Endothelial cell of umbilical vein (primary cell): ENCODE measurements around the gene SNAI3. TPM values are rescaled to one million over a fixed set of nuclear protein-coding genes. Genes with fewer than 3 reads are reported as not detected.

Experiments used
- BruUV-seq: library from RNA; stranded (reverse); fragments of 400-500 nt; replicated peaks from 2 replicates; lab custom pipeline; 2021; lab: Mats Ljungman, UMichigan
- CTCF ChIA-PET: fragments of 300-600, 350-600 bp; sonication (Branson Sonifier 250); formaldehyde crosslinking; loops from one replicate; lab custom pipeline; 2021; ENCODE audit warnings: antibody characterized with exemption, inconsistent platforms; lab: Charles Lee
- POLR2A ChIA-PET: fragments of 300-600, 350-600 bp; sonication (Branson Sonifier 250); formaldehyde crosslinking; loops from one replicate; lab custom pipeline; 2021; ENCODE audit warnings: antibody characterized with exemption, inconsistent platforms; lab: Charles Lee
- DNase-seq: peaks from one replicate; pipeline ENCODE4 v3.0.0-alpha.2; 2011; ENCODE audit warnings: low read depth, low spot score
- FAIRE-seq: peaks from 2 replicates; lab custom pipeline; 2011; peaks lifted over from hg19 to GRCh38; lab: Jason Lieb, UNC
- H2AFZ ChIP-seq: 2 replicates; pipeline ENCODE4 v1.6.0; 2012; ENCODE audit warnings: low read depth, low read length, control low read depth, inconsistent platforms
- H3K27ac ChIP-seq: 2 replicates; pipeline ENCODE4 v1.5.1; 2011; ENCODE audit warnings: low read depth, mild to moderate bottlenecking, control low read depth, low read length, moderate library complexity; ENCODE audit not compliant: insufficient read depth
- H3K27me3 ChIP-seq, 2 experiments: 2 replicates each; pipeline versions ENCODE4 v1.6.0 to v1.6.1; 2011; ENCODE audit warnings: low read length in 2 of 2, mixed read lengths in 1 of 2; ENCODE audit not compliant: control insufficient read depth in 2 of 2, insufficient read depth in 2 of 2
- H3K36me3 ChIP-seq, 2 experiments: 2 replicates in 1 of 2; 3 replicates in 1 of 2; pipeline ENCODE4 v1.5.1; 2011; ENCODE audit warnings: low read length in 2 of 2, mild to moderate bottlenecking in 1 of 2, moderate library complexity in 1 of 2; ENCODE audit not compliant: control insufficient read depth in 2 of 2, insufficient read depth in 2 of 2; ENCODE audit errors: extremely low read depth in 1 of 2
- H3K4me1 ChIP-seq: 3 replicates; pipeline ENCODE4 v1.5.1; 2011; ENCODE audit warnings: mild to moderate bottlenecking, low read length; ENCODE audit not compliant: control insufficient read depth, insufficient read depth; ENCODE audit errors: extremely low read depth
- H3K4me2 ChIP-seq: 2 replicates; pipeline ENCODE4 v1.6.1; 2011; ENCODE audit warnings: low read length, control low read depth, mixed read lengths; ENCODE audit not compliant: insufficient read depth
- H3K4me3 ChIP-seq, 3 experiments: fragments of 200-600 bp in 1 of 3; sonication (generic), shearing (Covaris generic) in 1 of 3; replicated peaks in 1 of 3; 2 replicates each; pipeline ENCODE4 v1.5.1; 2011 to 2016; ENCODE audit warnings: control low read depth in 3 of 3, low read length in 3 of 3, mild to moderate bottlenecking in 2 of 3, inconsistent platforms in 1 of 3, low read depth in 1 of 3, moderate library complexity in 1 of 3; ENCODE audit not compliant: insufficient read depth in 1 of 3
- H3K79me2 ChIP-seq: 2 replicates; pipeline ENCODE4 v1.6.0; 2012; ENCODE audit warnings: low read length, inconsistent platforms; ENCODE audit not compliant: control insufficient read depth, insufficient read depth
- H3K9ac ChIP-seq: replicated peaks from 2 replicates; pipeline ENCODE3; 2011; ENCODE audit warnings: low read length, control low read depth; ENCODE audit not compliant: insufficient read depth; ENCODE audit errors: extremely low read depth
- H3K9me1 ChIP-seq: replicated peaks from 3 replicates; pipeline ENCODE4 v1.6.0; 2011; ENCODE audit warnings: mild to moderate bottlenecking, low read length; ENCODE audit not compliant: control insufficient read depth, insufficient read depth; ENCODE audit errors: extremely low read depth
- H3K9me3 ChIP-seq: replicated peaks from 2 replicates; pipeline ENCODE4 v1.5.1; 2012; ENCODE audit warnings: low read length, inconsistent platforms; ENCODE audit not compliant: control insufficient read depth, insufficient read depth
- H4K20me1 ChIP-seq: replicated peaks from 2 replicates; pipeline ENCODE3; 2011; ENCODE audit warnings: mild to moderate bottlenecking, low read length; ENCODE audit not compliant: control insufficient read depth, insufficient read depth; ENCODE audit errors: extremely low read depth
- CTCF ChIP-seq, 2 donors: IDR thresholded peaks; 1 replicate in 1 of 2; 2 replicates in 1 of 2; pipeline ENCODE4 v1.5.1; 2011; ENCODE audit warnings: low read length in 2 of 2, mild to moderate bottlenecking in 2 of 2, moderate library complexity in 2 of 2, control low read depth in 1 of 2, inconsistent platforms in 1 of 2, low read depth in 1 of 2; ENCODE audit not compliant: insufficient read depth in 1 of 2; ENCODE audit errors: extremely low read depth in 1 of 2
- EZH2 ChIP-seq: IDR thresholded peaks from 2 replicates; pipeline ENCODE4 v1.6.1; 2012; ENCODE audit warnings: borderline replicate concordance, low read depth, mild to moderate bottlenecking, moderate library complexity, low read length, inconsistent platforms; ENCODE audit not compliant: severe bottlenecking
- FOS ChIP-seq: IDR thresholded peaks from 2 replicates; pipeline ENCODE4 v1.6.1; 2011; ENCODE audit warnings: mild to moderate bottlenecking, low read length, moderate library complexity, borderline replicate concordance; ENCODE audit not compliant: insufficient read depth
- GATA2 ChIP-seq: IDR thresholded peaks from 2 replicates; pipeline ENCODE4 v1.7.0; 2011; ENCODE audit warnings: low read depth, mild to moderate bottlenecking, moderate library complexity, mixed read lengths, low read length; ENCODE audit not compliant: insufficient read length, insufficient read depth
- JUN ChIP-seq: IDR thresholded peaks from 2 replicates; pipeline ENCODE4 v1.6.1; 2011; ENCODE audit warnings: borderline replicate concordance, low read depth; ENCODE audit not compliant: insufficient read length, insufficient read depth
- MAX ChIP-seq: IDR thresholded peaks from 2 replicates; pipeline ENCODE4 v1.6.1; 2011; ENCODE audit not compliant: insufficient read depth, insufficient read length
- MYC ChIP-seq: IDR thresholded peaks from one replicate; pipeline ENCODE4 v1.6.1; 2011; ENCODE audit warnings: mild to moderate bottlenecking, low read depth, low read length
- POLR2A ChIP-seq: IDR thresholded peaks from 2 replicates; pipeline ENCODE4 v1.6.1; 2012; ENCODE audit warnings: low read depth, mild to moderate bottlenecking, control low read depth, low read length
- POLR2AphosphoS5 ChIP-seq: IDR thresholded peaks from 2 replicates; pipeline ENCODE4 v1.6.1; 2012; ENCODE audit warnings: low read depth, mild to moderate bottlenecking, control low read depth, low read length, moderate library complexity; ENCODE audit not compliant: insufficient read depth
- dilution Hi-C: fragments of 300-500 bp; cut with MboI; formaldehyde crosslinking; loops from one replicate; pipeline ENCODE4 v1.15.0; 2019; ENCODE audit warnings: low sequenced_read_pairs; ENCODE audit not compliant: extremely low pct_ligation_motif_present
- intact Hi-C: fragments of 100-400 bp; cut with micrococcal nuclease; formaldehyde crosslinking; loops from one replicate; pipeline ENCODE4 v1.10.0; 2022
- polyA plus RNA-seq, 4 experiments: library from polyadenylated mRNA; depleted of rRNA in 3 of 4; stranded (reverse) in 3 of 4; unstranded in 1 of 4; fragments of >200 nt; gene quantifications; 2 replicates each; pipeline versions ENCODE4 v1.2.1 to v1.2.3, GENCODE V29; 2011 to 2012; ENCODE audit warnings: missing spikeins in 1 of 4
- total RNA-seq: library from RNA; stranded (reverse); gene quantifications from 2 replicates; pipeline ENCODE4 v1.2.3, GENCODE V29; 2021

Gene SNAI3
- total and polyA plus RNA-seq, 2 donors (not counting 3 experiments of a cell fraction or from before 2014, with no cell fraction given), result 0.30 to 0.31 TPM

- Histone ChIP-seq H3K36me3 (peaks cover 4 to 21% of the 10 kb centered on the region in 2 experiments), H4K20me1 (no peaks in the 10 kb centered on the region), H3K9ac (no peak overlapping the region), H3K79me2 (peaks cover 21% of the 10 kb centered on the region), H3K4me3 (no peak overlapping the region), H3K27ac (no peak overlapping the region), H3K9me1 (no peaks in the 10 kb centered on the region), H2AFZ (no peak overlapping the region), H3K27me3 (no peaks in the 10 kb centered on the region), H3K9me3 (no peaks in the 10 kb centered on the region), H3K4me2 (no peak overlapping the region), H3K4me1 (peaks cover 34% of the 10 kb centered on the region)
- no peak for DNase-seq
- dilution Hi-C loops, result no loop called here
- intact Hi-C loops, result no loop called here
- no peak for FAIRE-seq
- POLR2A ChIA-PET, result no interaction called here
- CTCF ChIA-PET, result no interaction called here
- TF ChIP-seq POLR2A (no peak), JUN (no peak), MYC (no peak), FOS (no peak), POLR2AphosphoS5 (no peak), CTCF (IDR thresholded peaks at IDR 0.05; ENCODE audit: extremely low read depth in 1 of 2, insufficient read depth in 1 of 2, low read depth in 1 of 2, low read length in 2 of 2) (no peak), MAX (no peak), GATA2 (no peak), EZH2 (no peak)
- BruUV-seq, result no TSS peak
These were observed 12.3 kb upstream of the SNAI3 start for GRCh38 chr16:88698646-88699045.
